DMS 273 (cell line): ENCODE data around the gene SRRM4.
A peak's percentile ranks its signal among the peaks of the same experiment; 100 is the strongest.

Source experiments
- DNase-seq: peaks from one replicate; lab custom pipeline; 2025; ENCODE audit not compliant: unreplicated experiment; lab: John Stamatoyannopoulos, UW

Gene SRRM4

GRCh38 chr12:119183942-119184695 is 202.8 kb downstream of the SRRM4 start:
- no peak for DNase-seq

- no peak for DNase-seq
Observed at GRCh38 chr12:119195256-119195655, 213.9 kb downstream of the SRRM4 start.

DNA sequence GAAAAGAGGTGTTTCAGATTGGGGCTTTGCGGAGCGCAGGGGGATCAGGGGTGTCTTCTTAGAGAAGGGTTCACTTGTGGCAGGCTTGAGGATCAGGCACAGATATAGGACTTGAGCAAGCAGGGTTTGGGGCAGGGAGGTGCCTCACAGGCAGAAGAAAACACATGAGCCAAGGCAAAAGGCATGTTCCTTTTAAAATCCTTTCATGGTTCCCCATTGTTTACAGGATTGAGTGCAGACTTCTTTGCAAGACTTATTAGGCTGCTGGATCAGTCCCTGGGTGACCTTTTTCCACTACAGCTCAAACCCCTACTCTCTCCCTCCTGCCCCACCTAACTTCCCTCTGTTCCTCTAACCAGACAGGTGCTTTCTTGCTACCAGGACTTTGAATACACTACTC is 217.1 kb downstream of the SRRM4 start:
- DNase-seq, result no peak

GRCh38 chr12:119200601-119201000 is 219.3 kb downstream of the SRRM4 start:
- no peak for DNase-seq

- no peak for DNase-seq
Observed at GRCh38 chr12:119201789-119202543, 220.6 kb downstream of the SRRM4 start.

DNA sequence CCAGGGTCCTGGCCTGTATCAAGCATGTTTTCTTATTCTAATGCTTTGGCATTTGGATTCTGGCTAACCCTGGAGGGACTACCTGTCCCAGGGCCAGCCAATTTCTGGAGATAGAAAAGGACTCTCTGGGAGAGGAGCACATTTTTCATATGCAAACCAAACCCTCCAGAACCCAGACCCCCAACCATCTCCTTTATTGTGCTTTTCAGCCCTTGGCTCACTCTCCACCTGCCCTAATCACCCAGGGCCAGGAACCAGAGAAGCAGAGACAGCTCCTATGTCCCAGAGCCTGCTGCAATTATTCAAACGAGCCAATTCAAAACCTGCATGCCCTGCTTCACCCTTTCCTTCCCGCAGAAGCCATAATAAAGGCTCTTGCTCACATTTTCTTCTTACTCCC is 221.2 kb downstream of the SRRM4 start:
- no peak for DNase-seq

GRCh38 chr12:119204131-119204530 is 222.8 kb downstream of the SRRM4 start:
- no peak for DNase-seq

DNA sequence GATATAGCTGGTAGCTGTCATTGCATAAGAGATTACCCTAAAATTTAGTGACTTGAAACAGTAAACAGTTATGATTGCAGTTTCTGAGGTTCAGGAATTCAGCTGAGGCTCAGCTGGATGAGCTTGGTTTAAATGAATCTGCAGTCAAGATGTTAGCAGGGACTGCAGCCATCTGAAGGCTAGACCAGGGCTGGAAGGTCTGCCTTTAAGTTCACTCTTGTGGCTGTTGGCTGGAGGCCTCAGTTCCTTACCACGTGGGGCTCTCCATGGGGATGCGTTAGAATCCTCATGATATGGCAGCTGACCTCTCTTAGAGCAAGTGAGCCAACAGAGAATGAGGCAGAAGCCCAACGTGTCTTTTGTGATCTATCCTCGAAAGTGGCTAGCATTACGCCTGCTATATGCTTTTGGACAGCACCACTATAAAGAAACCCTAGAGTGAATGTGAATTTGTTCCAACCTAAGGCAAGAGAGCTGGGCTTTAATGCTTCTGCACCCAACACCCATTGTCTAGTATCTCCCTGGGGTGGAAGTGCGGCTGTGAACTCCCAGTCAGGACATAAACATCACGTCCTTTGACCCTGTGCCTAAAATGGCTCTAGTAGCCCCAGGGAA is 223.4 kb downstream of the SRRM4 start:
- no peak for DNase-seq

- DNase-seq, result peak; percentile 24
Observed at GRCh38 chr12:119206348-119207062, 225.2 kb downstream of the SRRM4 start.

DNA sequence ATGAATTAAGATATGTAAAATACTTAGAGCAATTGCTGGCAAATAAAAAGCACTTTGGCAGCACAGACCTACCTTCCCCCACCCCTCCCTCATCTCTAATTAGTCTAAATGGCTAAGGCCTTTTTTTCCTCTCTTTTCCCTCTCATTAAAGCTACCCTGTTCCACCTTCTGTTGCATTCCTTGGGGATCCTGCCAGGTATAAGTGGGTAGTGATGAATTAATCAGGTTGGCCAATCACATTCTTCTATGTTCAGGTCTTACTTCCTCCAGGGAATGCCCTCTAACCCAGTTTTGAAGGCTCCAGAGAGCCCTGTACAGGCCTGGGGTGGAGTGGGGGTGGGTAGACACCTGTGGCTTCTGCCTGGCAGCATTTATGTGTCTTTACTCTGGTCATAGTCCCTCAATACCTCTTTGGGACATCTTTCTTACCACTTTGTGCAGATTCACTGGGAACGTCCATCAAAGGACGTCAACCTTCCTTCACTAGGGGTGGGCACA is 225.8 kb downstream of the SRRM4 start:
- no peak for DNase-seq

- DNase-seq, result peak; percentile 43
Observed at GRCh38 chr12:119208626-119209061, 227.3 kb downstream of the SRRM4 start.

DNA sequence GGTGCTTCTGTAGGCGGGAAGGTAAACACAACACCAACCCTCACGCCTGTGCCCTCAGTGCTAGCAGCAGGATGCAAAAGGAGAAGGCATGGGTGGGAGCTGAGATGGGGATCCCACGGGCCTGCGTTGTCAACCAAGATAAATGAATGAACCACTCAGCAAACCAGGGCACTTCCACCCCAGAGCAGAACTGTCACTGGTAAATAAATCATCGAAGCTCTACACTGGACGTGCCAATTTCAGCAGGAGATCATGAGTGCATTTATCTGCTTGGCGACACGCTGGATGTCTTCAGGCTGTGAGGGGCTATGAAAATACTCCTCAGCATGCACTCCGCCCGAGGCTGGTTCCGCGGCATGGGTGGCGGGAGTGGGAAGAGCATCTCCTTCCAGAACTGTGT is 230.5 kb downstream of the SRRM4 start:
- DNase-seq, result no peak
